HepG2 (cell line): ENCODE results near the gene CHD9NB. TPM values are rescaled to one million over a fixed set of nuclear protein-coding genes. Genes with fewer than 3 reads are reported as not detected.

Source experiments
- DBP ChIP-seq: sonication (generic); formaldehyde crosslinking; IDR thresholded peaks from 2 replicates; pipeline ENCODE4 v1.4.0; 2020; ENCODE audit warnings: missing genetic modification reagents; ENCODE audit errors: not compliant biosample characterization
- FOXK2 ChIP-seq: fragments of 450-650 bp; IDR thresholded peaks from 2 replicates; pipeline ENCODE4 v1.6.1; 2016
- GLI4 ChIP-seq: sonication (generic); formaldehyde crosslinking; IDR thresholded peaks from 2 replicates; pipeline ENCODE4 v1.5.1; 2020; ENCODE audit warnings: missing genetic modification reagents, mild to moderate bottlenecking, moderate library complexity, borderline replicate concordance
- HMGA1 ChIP-seq: sonication (generic); formaldehyde crosslinking; conservative IDR thresholded peaks from 2 replicates; pipeline ENCODE4 v1.4.0; 2020; ENCODE audit warnings: missing genetic modification reagents
- JDP2 ChIP-seq: sonication (generic); formaldehyde crosslinking; IDR thresholded peaks from 2 replicates; pipeline ENCODE4 v1.8.1; 2022; ENCODE audit warnings: missing genetic modification reagents, borderline replicate concordance
- JUNB ChIP-seq: sonication (generic); formaldehyde crosslinking; IDR thresholded peaks from 2 replicates; pipeline ENCODE4 v1.8.0; 2022; ENCODE audit warnings: missing genetic modification reagents, mild to moderate bottlenecking, borderline replicate concordance
- LBX2 ChIP-seq: sonication (generic); formaldehyde crosslinking; IDR thresholded peaks from 2 replicates; pipeline ENCODE4 v1.5.0; 2020; ENCODE audit warnings: missing genetic modification reagents, mild to moderate bottlenecking, borderline replicate concordance
- NFIB ChIP-seq: sonication (generic); formaldehyde crosslinking; IDR thresholded peaks from 2 replicates; pipeline ENCODE4 v1.9.0; 2021; ENCODE audit warnings: missing genetic modification reagents, mild to moderate bottlenecking, borderline replicate concordance
- NFIC ChIP-seq: IDR thresholded peaks from 2 replicates; pipeline ENCODE4 v1.6.1; 2012; ENCODE audit warnings: mild to moderate bottlenecking, low read length, inconsistent platforms
- SIX1 ChIP-seq: sonication (generic); formaldehyde crosslinking; IDR thresholded peaks from 2 replicates; pipeline ENCODE4 v1.4.0; 2020; ENCODE audit warnings: missing genetic modification reagents, borderline replicate concordance
- TFE3 ChIP-seq: IDR thresholded peaks from 2 replicates; pipeline ENCODE4 v1.6.1; 2016
- ZBTB25 ChIP-seq: IDR thresholded peaks from 2 replicates; pipeline ENCODE4 v1.6.1; 2018; ENCODE audit warnings: missing genetic modification reagents
- ZBTB44 ChIP-seq: sonication (generic); formaldehyde crosslinking; IDR thresholded peaks from 2 replicates; pipeline ENCODE4 v1.4.0; 2020; ENCODE audit warnings: missing genetic modification reagents
- ZBTB8A ChIP-seq: sonication (generic); formaldehyde crosslinking; IDR thresholded peaks from 2 replicates; pipeline ENCODE4 v1.4.0; 2020; ENCODE audit warnings: mild to moderate bottlenecking, low read depth, missing genetic modification reagents, borderline replicate concordance
- ZC3H13 ChIP-seq: sonication (generic); formaldehyde crosslinking; IDR thresholded peaks from 2 replicates; pipeline ENCODE4 v1.8.1; 2023; ENCODE audit warnings: mild to moderate bottlenecking, missing genetic modification reagents, moderate library complexity
- ZFP91 ChIP-seq: sonication (generic); formaldehyde crosslinking; IDR thresholded peaks from 2 replicates; pipeline ENCODE4 v1.9.0; 2022; ENCODE audit warnings: missing genetic modification reagents, mild to moderate bottlenecking, borderline replicate concordance
- ZNF326 ChIP-seq: sonication (generic); formaldehyde crosslinking; IDR thresholded peaks from 2 replicates; pipeline ENCODE4 v1.4.0; 2020; ENCODE audit warnings: missing genetic modification reagents, borderline replicate concordance
- ZNF589 ChIP-seq: sonication (generic); formaldehyde crosslinking; conservative IDR thresholded peaks from 2 replicates; pipeline ENCODE4 v1.8.0; 2022; ENCODE audit warnings: mild to moderate bottlenecking, moderate library complexity, missing genetic modification reagents
- ZSCAN5A ChIP-seq: sonication (generic); formaldehyde crosslinking; IDR thresholded peaks from 2 replicates; pipeline ENCODE4 v1.8.0; 2022; ENCODE audit warnings: mild to moderate bottlenecking, missing genetic modification reagents, borderline replicate concordance
- polyA plus RNA-seq, 8 experiments: library from polyadenylated mRNA; depleted of rRNA in 3 of 8; stranded (reverse) in 7 of 8; unstranded in 1 of 8; fragments of >200 nt; fragmentation: Illumina TruSeq in 4 of 8; extraction: Trizol in 4 of 8; gene quantifications; 2 replicates each; pipeline versions ENCODE4 v1.2.1 to v1.2.3, GENCODE V29; 2011 to 2016; ENCODE audit warnings: low read depth in 4 of 8, missing spikeins in 1 of 8, mixed read lengths in 1 of 8; ENCODE audit not compliant: insufficient read depth in 1 of 8
- total RNA-seq, 5 experiments: library from RNA; depleted of rRNA; stranded (reverse); fragments of >200 nt; fragmentation: Illumina TruSeq; extraction: Trizol; gene quantifications; 2 replicates each; pipeline ENCODE4 v1.2.3, GENCODE V29; 2016; ENCODE audit warnings: low read depth in 1 of 5

The CHD9NB gene
- total and polyA plus RNA-seq, 2 of the 13 experiments (the other 11 are each of a cell fraction or from before 2014, with no cell fraction given), result 0.17 to 0.18 TPM

GRCh38 chr16:53054670-53055485 is 2.2 kb upstream of the CHD9NB start, which contains the start of gene CHD9 (continued):
- TF ChIP-seq TFE3 (CRISPR knock-in tag) (peak; percentile 81), ZC3H13 (CRISPR knock-in tag) (peak; percentile 87; the same call in 1 of the 2 replicates), ZNF589 (CRISPR knock-in tag) (peak; percentile 39; the same call in 1 of the 2 replicates), ZNF326 (CRISPR knock-in tag) (0 out of 2 replicates have a peak, but pooled peaks have one; percentile 40), ZBTB8A (CRISPR knock-in tag) (no peak; the same call in 1 of the 2 replicates), ZBTB44 (CRISPR knock-in tag) (no peak), ZSCAN5A (peak; percentile 91; the same call in 1 of the 2 replicates), HMGA1 (no peak), JDP2 (no peak; the same call in 1 of the 2 replicates), NFIC (no peak), GLI4 (peak; percentile 97; the same call in 1 of the 2 replicates), ZFP91 (CRISPR knock-in tag) (peak; percentile 97), DBP (CRISPR knock-in tag) (no peak), ZBTB25 (CRISPR knock-in tag) (peak; percentile 90), LBX2 (CRISPR knock-in tag) (peak; percentile 15; the same call in 1 of the 2 replicates), FOXK2 (no peak), JUNB (CRISPR knock-in tag) (no peak), NFIB (CRISPR knock-in tag) (no peak), SIX1 (CRISPR knock-in tag) (peak; percentile 54; the same call in 1 of the 2 replicates)
